ENCODE results near the gene MAT2B. TPM values are rescaled to one million over a fixed set of nuclear protein-coding genes. Genes with fewer than 3 reads are reported as not detected.

MAT2B gene
- 43.2 and 48.9 TPM in 2 replicates for total RNA-seq (2014; rRNA removed; shearing (Covaris generic))
- 40.7 and 49.9 TPM in 2 replicates for polyA plus RNA-seq (2015; cell fraction: cytosol; rRNA removed)
- polyA plus RNA-seq (2015; cell fraction: nucleus; rRNA removed), result 22.6 and 29.3 TPM in 2 replicates

DNA sequence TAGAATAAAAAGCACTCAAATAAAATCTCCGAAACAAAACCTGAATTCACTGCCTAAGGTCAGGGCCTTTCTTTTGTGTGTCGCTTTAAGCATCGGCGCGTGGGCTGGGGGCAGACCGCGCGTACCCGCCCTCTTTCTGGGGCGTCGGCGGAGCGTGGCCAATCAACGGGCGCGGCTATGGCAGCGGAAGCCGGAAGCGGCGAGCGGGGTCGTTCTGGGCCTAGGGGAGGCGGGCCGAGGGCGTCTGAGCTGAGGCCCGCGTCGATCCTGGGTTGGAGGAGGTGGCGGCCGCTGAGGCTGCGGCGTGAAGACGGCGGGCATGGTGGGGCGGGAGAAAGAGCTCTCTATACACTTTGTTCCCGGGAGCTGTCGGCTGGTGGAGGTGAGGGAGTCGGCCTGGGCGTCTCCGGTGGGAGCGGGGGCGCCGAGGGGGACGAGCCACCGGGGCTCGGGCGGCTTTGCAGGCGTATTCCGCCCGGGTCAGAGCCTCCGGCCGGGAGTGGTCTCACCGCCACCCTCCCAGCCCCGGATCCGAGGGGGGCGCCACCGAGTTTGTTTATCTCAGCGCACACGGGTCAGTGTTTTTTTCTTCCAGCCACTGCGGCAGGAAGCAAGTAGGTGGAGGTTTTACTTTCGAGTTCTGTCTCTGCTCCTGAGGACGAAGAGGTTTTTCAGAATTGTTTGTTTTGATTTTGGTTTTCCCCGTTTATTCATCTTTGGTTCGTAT lies at the start of gene MAT2B:
MAT2B (plus strand) TSS at position 252 of the 727 bp plus-strand sequence; CDS start at position 320, 68 bp downstream.
- DNase-seq (ENCODE audit: low read depth, low spot score), result peak; percentile 92
- in situ Hi-C loops (cut with HindIII; ENCODE audit: low pct_unique_long_range_greater_than_20kb, low sequenced_read_pairs), result no loop called here

DNA sequence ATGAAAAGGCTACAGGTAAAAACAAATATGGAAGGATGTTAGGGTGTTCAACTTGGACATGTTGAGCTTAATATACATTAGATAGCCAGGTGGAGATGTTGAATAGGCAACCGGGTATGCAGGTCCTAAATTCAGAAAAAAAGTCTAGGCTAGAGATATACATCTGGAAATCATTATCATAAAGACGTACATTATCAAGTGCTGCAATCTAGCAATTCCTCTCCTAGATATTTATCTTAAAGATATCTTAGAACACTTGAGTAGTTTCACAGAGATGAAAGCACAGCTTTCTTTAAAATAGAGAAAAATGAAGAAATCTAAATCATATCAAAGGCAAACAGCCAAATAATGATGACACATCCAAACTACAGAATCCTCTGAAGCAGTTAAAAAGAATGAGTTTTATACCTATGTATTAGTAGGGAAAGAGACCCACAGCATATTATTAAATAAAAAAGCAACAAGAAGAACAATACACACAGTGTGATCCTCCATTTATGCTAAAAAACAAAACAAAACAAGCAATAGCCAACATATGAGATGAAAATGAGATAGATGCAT lies 49.3 kb upstream of the MAT2B start:
- DNase-seq (ENCODE audit: low read depth, low spot score), result no peak
- in situ Hi-C loops (cut with HindIII; ENCODE audit: low pct_unique_long_range_greater_than_20kb, low sequenced_read_pairs), result no loop called here

DNA sequence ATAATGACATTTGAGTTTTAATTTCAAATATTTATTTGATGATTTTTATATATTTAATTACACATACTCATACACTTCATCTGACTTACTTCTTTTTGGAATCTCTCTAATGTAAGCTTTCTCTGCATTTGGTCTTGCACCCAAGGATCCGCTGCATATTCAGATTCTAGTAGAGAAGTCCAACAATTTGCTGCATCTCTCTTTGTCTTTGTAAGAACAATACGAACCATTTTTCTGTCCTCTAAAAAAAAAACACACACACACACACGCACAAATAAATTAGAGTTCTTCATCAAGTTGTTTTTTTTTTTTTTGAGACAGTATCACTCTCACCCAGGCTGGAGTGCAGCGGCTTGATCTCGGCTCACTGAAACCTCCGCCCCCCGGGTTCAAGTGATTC lies 48.6 kb upstream of the MAT2B start:
- in situ Hi-C loops (cut with HindIII; ENCODE audit: low pct_unique_long_range_greater_than_20kb, low sequenced_read_pairs), result no loop called here
- no peak for DNase-seq (ENCODE audit: low read depth, low spot score)

DNA sequence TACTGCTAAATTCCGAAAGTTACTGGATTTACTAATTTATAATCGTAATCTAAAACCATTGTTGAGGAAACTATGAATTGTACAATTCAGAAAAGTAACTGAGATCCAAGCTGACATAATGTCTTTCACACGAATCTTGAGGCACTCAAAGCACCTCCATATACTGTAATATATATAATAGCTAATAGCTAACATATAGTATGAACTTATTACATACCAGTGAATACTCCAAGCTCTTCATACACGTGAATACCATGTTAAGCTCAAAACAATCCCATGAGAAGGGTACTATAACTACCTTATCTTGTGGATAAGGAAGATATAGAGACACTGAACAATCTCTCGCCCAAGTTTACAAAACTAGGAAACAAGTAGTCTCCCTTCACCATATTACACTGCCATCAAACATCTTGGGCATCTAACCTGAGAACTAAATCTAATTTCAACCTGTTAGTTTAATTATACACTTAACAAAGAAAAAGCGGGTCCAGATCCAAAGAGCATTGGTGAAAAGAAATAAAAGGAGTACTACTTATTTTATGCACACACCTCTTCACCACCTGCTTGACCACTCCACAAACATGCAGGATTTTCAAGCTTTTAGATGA lies 46.5 kb upstream of the MAT2B start:
- in situ Hi-C loops (cut with HindIII; ENCODE audit: low pct_unique_long_range_greater_than_20kb, low sequenced_read_pairs), result no loop called here
- no peak for DNase-seq (ENCODE audit: low read depth, low spot score)

- peak; percentile 10 for DNase-seq (ENCODE audit: low read depth, low spot score)
- in situ Hi-C loops (cut with HindIII; ENCODE audit: low pct_unique_long_range_greater_than_20kb, low sequenced_read_pairs), result no loop called here
Measured at GRCh38 chr5:163459462-163459818, 46.0 kb upstream of the MAT2B start.

DNA sequence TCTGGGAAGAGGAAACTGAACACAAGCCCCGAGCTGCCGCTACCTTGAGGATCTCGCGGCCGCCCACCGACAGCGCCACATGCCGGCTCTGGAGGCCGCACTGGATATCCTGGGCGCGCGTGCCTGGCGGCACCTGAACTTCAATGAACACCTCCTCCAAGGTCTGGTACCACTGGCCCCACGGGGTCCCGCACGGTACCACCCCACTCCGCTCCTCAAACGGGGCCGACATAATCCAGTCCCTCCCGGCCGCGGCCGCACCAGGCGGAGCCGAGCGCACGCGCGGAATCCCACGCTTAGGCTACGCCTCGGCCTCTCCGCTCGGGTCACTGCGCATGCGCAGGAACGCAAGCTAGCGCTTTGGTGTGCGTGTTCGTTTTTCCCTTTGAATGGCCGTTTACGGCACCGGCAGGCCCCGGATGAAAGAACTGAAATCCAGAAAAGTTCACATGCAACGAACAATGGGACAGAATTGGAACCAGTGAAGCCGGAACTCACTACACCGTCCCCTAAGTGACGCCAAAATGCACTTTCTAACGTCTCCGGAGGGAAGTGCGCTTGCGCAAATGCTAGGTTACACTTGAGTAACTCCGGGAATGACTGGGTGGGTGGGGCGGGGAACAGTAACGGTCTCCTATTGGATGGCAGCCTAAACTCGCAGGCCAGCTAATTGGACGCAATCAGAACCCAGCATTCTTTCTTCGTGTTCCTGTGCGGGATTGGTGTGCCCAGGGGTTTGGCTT lies 45.4 kb upstream of the MAT2B start, which contains the start of gene NUDCD2:
NUDCD2 (minus strand) TSS at position 284 of the 743 bp plus-strand sequence; CDS start at position 232, 52 bp downstream.
- peak; percentile 97 for DNase-seq (ENCODE audit: low read depth, low spot score)
- in situ Hi-C loops (cut with HindIII; ENCODE audit: low pct_unique_long_range_greater_than_20kb, low sequenced_read_pairs), result no loop called here

DNA sequence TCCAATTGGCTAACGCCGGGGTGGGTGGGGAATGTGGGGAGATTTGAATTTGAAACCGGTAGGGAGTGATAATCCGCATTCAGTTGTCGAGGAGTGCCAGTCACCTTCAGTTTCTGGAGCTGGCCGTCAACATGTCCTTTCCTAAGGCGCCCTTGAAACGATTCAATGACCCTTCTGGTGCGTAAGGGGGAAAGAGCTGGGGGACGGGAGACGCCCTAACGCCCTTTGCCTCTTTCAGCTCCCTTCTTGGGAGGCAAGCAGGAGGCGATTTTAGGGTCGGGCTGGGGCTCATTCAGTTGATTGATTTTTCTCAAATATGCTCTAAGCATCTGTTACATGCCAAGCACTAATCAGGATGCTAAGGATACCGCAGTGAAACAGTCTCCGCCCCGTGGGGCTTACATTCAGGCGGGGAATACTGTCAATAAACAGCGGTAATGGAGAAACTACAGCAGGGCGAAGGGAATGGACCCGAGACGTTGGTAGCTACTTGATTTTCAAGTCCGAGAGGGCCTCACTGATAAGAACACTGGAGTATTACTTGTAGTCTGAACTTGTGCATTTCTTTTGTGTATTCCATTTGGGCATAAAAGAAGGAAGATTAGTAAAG lies 44.8 kb upstream of the MAT2B start, which contains the start of gene HMMR:
HMMR (plus strand) TSS at position 71 of the 610 bp plus-strand sequence; CDS start at position 132, 61 bp downstream.
- in situ Hi-C loops (cut with HindIII; ENCODE audit: low pct_unique_long_range_greater_than_20kb, low sequenced_read_pairs), result no loop called here
- DNase-seq (ENCODE audit: low read depth, low spot score), result no peak

DNA sequence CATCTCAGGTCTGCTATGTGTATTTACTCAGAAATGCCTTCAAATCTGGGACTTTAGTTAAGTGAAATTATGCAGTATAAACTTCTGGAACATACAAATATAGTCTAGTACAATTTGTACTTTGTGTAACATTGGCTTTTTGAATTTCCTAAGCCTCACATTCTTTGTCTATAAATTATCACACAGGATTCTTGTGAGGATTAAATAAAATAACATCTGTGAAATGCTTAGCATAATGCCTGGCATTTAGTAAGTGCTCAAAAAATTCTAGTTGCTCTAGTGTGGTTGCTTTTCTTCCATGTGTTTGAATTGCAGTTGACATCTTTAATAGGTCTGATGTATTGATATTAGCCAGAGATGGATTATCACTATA lies 42.4 kb upstream of the MAT2B start:
- in situ Hi-C loops (cut with HindIII; ENCODE audit: low pct_unique_long_range_greater_than_20kb, low sequenced_read_pairs), result no loop called here
- DNase-seq (ENCODE audit: low read depth, low spot score), result no peak

DNA sequence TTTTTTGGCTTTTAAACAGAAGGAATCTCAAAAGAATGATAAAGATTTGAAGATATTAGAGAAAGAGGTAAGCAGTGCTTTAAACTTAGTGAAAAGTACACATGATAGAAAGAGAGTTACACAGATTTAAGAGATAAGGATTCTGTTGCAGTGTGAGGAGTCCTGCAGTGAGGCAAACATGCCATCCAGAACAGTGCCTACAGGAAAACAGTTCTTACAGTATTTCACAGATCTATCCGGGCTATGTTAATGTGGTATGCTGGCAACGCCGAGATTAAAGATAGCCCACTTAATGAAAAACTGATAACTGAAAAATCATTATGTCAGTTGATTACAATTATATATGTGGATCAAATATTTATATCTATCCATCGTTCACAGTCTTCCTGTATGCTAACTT lies 37.7 kb upstream of the MAT2B start:
- DNase-seq (ENCODE audit: low read depth, low spot score), result no peak

GRCh38 chr5:163473635-163474243 lies 31.7 kb upstream of the MAT2B start:
- in situ Hi-C loops (cut with HindIII; ENCODE audit: low pct_unique_long_range_greater_than_20kb, low sequenced_read_pairs), result no loop called here
- peak; percentile 45 for DNase-seq (ENCODE audit: low read depth, low spot score)

More for the DNA sequence above, 37.7 kb upstream of the MAT2B start:
- in situ Hi-C loops (cut with HindIII; ENCODE audit: low pct_unique_long_range_greater_than_20kb, low sequenced_read_pairs), result no loop called here

DNA sequence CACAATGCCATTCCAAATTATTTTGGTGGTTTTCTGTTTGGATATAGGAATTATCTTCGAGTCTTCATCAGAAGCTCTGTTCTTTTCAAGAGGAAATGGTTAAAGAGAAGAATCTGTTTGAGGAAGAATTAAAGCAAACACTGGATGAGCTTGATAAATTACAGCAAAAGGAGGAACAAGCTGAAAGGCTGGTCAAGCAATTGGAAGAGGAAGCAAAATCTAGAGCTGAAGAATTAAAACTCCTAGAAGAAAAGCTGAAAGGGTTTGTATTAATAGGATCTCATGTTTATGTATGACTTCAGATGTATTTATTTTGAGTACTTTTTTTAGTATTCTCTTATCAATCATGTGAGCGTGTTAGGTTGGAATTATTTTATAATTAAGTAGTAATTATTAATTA lies 30.0 kb upstream of the MAT2B start:
- no peak for DNase-seq (ENCODE audit: low read depth, low spot score)
- in situ Hi-C loops (cut with HindIII; ENCODE audit: low pct_unique_long_range_greater_than_20kb, low sequenced_read_pairs), result no loop called here

GRCh38 chr5:163478126-163478981 lies 27.1 kb upstream of the MAT2B start:
- DNase-seq (ENCODE audit: low read depth, low spot score), result no peak
- in situ Hi-C loops (cut with HindIII; ENCODE audit: low pct_unique_long_range_greater_than_20kb, low sequenced_read_pairs), result no loop called here

GRCh38 chr5:163478982-163479271 lies 26.5 kb upstream of the MAT2B start:
- in situ Hi-C loops (cut with HindIII; ENCODE audit: low pct_unique_long_range_greater_than_20kb, low sequenced_read_pairs), result no loop called here
- DNase-seq (ENCODE audit: low read depth, low spot score), result no peak

DNA sequence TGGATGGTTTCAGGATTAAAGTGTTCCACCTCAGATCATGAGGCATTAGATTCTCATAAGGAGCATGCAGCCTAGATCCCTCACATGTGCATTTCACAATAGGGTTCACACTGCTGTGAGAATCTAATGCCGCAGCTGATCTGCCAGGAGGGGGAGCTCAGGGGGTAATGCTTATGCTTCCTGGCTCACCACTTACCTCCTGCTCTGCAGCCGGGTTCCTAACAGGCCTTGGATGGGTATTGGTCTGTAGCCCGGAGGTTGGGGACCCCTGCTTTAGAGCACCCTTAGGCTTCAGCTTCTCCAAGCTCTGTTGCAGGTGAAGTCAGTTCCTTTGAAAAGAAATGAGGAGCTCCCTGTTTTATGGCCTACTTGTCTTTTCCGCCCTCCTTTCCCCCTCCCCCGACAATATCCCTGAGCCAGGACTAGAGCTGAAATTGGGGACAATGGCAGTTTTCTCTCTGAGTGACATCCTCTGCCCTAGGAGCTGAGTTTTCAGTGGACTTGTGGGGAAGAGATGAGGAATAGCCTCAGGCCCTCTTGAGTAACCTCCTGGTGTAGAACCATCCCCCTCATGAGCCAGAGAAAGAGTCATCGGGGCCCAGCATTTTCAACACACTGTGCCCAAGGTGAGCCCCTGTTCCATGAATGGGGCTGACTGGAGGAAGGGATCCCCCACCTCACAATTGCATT lies 16.2 kb upstream of the MAT2B start:
- in situ Hi-C loops (cut with HindIII; ENCODE audit: low pct_unique_long_range_greater_than_20kb, low sequenced_read_pairs), result no loop called here
- DNase-seq (ENCODE audit: low read depth, low spot score), result peak; percentile 75

- DNase-seq (ENCODE audit: low read depth, low spot score), result no peak
- in situ Hi-C loops (cut with HindIII; ENCODE audit: low pct_unique_long_range_greater_than_20kb, low sequenced_read_pairs), result no loop called here
Measured at GRCh38 chr5:163489745-163490075, 15.7 kb upstream of the MAT2B start.

DNA sequence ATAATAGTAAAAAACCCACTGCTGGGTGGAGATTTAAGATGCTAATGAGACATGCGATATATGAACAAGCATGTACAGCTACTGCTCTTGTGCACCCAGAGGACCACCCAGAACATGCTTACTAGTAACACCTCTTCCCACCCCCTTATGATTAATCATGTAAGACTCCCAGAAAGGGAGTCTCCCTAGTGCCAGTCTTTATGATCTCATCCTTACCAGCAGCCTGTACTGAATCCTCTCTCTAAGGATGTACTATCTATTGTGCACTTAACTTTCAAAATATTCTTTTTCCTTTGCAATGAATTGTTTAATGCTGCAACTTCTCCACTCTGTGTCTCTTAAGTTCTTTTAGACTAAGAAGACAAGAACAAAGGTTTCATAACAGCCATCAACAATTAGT lies 9.1 kb upstream of the MAT2B start:
- in situ Hi-C loops (cut with HindIII; ENCODE audit: low pct_unique_long_range_greater_than_20kb, low sequenced_read_pairs), result no loop called here
- no peak for DNase-seq (ENCODE audit: low read depth, low spot score)

All from SK-MEL-5 (cell line).